ENCODE data around the gene PDAP1. TPM values are rescaled to one million over a fixed set of nuclear protein-coding genes. Genes with fewer than 3 reads are reported as not detected.

PDAP1 gene
- total and polyA plus RNA-seq, 2 of the 13 experiments (the other 11 are each of a cell fraction or from before 2014, with no cell fraction given) = 13.0 to 100 TPM

GRCh38 chr7:99381664-99382075, 26.7 kb downstream of the PDAP1 start (continued):
- no peak for TF ChIP-seq TCF7 (IDR thresholded peaks at IDR 0.05; ENCODE audit: low read depth)
- no peak for TF ChIP-seq MEIS2 (CRISPR knock-in tag; IDR thresholded peaks at IDR 0.05)
- no peak for TF ChIP-seq REXO4 (CRISPR knock-in tag; IDR thresholded peaks at IDR 0.05; ENCODE audit: borderline replicate concordance)
- TF ChIP-seq TCF7L2 (IDR thresholded peaks at IDR 0.05; ENCODE audit: low read depth, low read length) = no peak
- no peak for TF ChIP-seq SMC3 (IDR thresholded peaks at IDR 0.05; ENCODE audit: low read length)
- no peak for TF ChIP-seq ZKSCAN1 (IDR thresholded peaks at IDR 0.05; ENCODE audit: low read length)
- TF ChIP-seq FOSL2 (CRISPR knock-in tag; IDR thresholded peaks at IDR 0.05) = no peak
- no peak for TF ChIP-seq RBM39 (IDR thresholded peaks at IDR 0.05; ENCODE audit: low read depth, low read length, poor library complexity, severe bottlenecking)
- TF ChIP-seq SUZ12 (IDR thresholded peaks at IDR 0.05; ENCODE audit: low read depth, low read length) = no peak
- TF ChIP-seq PATZ1 (CRISPR knock-in tag; IDR thresholded peaks at IDR 0.05) = peak; percentile 86
- TF ChIP-seq KAT7 (CRISPR knock-in tag; IDR thresholded peaks at IDR 0.05; ENCODE audit: borderline replicate concordance) = no peak
- no peak for TF ChIP-seq FOSL1 (CRISPR knock-in tag; IDR thresholded peaks at IDR 0.05; ENCODE audit: borderline replicate concordance)
- no peak for TF ChIP-seq ZNF501 (CRISPR knock-in tag; IDR thresholded peaks at IDR 0.05)
- no peak for TF ChIP-seq ZNF83 (CRISPR knock-in tag; IDR thresholded peaks at IDR 0.05; ENCODE audit: borderline replicate concordance)
- no peak for TF ChIP-seq CENPBD1 (CRISPR knock-in tag; IDR thresholded peaks at IDR 0.05; ENCODE audit: borderline replicate concordance, low read depth)
- no peak for TF ChIP-seq ZBTB42 (CRISPR knock-in tag; IDR thresholded peaks at IDR 0.05)
- TF ChIP-seq ZNF124 (CRISPR knock-in tag; IDR thresholded peaks at IDR 0.05) = no peak
- TF ChIP-seq DR1 (CRISPR knock-in tag; IDR thresholded peaks at IDR 0.05) = no peak
- no peak for TF ChIP-seq ZNF343 (CRISPR knock-in tag; IDR thresholded peaks at IDR 0.05)
- no peak; the same call in 1 of the 2 replicates for TF ChIP-seq ZNF333 (CRISPR knock-in tag; IDR thresholded peaks at IDR 0.05; ENCODE audit: borderline replicate concordance)
- no peak for TF ChIP-seq HNRNPUL1 (IDR thresholded peaks at IDR 0.05; ENCODE audit: low read depth, low read length)
- TF ChIP-seq, protein P1, sequence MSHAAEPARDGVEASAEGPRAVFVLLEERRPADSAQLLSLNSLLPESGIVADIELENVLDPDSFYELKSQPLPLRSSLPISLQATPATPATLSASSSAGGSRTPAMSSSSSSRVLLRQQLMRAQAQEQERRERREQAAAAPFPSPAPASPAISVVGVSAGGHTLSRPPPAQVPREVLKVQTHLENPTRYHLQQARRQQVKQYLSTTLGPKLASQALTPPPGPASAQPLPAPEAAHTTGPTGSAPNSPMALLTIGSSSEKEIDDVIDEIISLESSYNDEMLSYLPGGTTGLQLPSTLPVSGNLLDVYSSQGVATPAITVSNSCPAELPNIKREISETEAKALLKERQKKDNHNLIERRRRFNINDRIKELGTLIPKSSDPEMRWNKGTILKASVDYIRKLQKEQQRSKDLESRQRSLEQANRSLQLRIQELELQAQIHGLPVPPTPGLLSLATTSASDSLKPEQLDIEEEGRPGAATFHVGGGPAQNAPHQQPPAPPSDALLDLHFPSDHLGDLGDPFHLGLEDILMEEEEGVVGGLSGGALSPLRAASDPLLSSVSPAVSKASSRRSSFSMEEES (CRISPR knock-in tag; IDR thresholded peaks at IDR 0.05) = no peak
- TF ChIP-seq PRMT3 (CRISPR knock-in tag; IDR thresholded peaks at IDR 0.05; ENCODE audit: borderline replicate concordance, low read depth) = no peak
- no peak for TF ChIP-seq ZBTB46 (CRISPR knock-in tag; IDR thresholded peaks at IDR 0.05; ENCODE audit: borderline replicate concordance)
- 0 out of 2 replicates have a peak, but pooled peaks have one; percentile 30 for TF ChIP-seq ZSCAN31 (CRISPR knock-in tag; IDR thresholded peaks at IDR 0.05; ENCODE audit: low read depth)
- TF ChIP-seq EEA1 (CRISPR knock-in tag; IDR thresholded peaks at IDR 0.05; ENCODE audit: borderline replicate concordance) = no peak
